ENCODE data around the gene ZNF665.
A peak's percentile ranks its signal among the peaks of the same experiment; 100 is the strongest.
"Not testable (repeated sequence)": the region's sequence is repeated elsewhere in the genome, so short reads cannot be mapped to it uniquely, and the experiment has no call there.

ZNF665 gene

GRCh38 chr19:53192771-53193534 lies at the start of gene ZNF665:
Gene ZNF665 (minus strand): TSS chr19:53193358. CDS start chr19:53182898, 10,460 bp downstream.
- no peak for FAIRE-seq

GRCh38 chr19:53237114-53237777 lies 44.1 kb upstream of the ZNF665 start:
- FAIRE-seq (no peak), DNase-seq (ENCODE audit: insufficient read length, low spot score) (no peak)

More at GRCh38 chr19:53192771-53193534, at the start of gene ZNF665:
- peak; percentile 47 for DNase-seq (ENCODE audit: insufficient read length, low spot score)

GRCh38 chr19:53224606-53225005 lies 31.4 kb upstream of the ZNF665 start:
- no peak for DNase-seq (ENCODE audit: insufficient read length, low spot score)
- FAIRE-seq, result no peak

GRCh38 chr19:53222716-53223115 lies 29.6 kb upstream of the ZNF665 start:
- FAIRE-seq; DNase-seq (ENCODE audit: insufficient read length, low spot score): not testable (repeated sequence)

- DNase-seq (ENCODE audit: insufficient read length, low spot score), result no peak
- no peak for FAIRE-seq
Observed at GRCh38 chr19:53212703-53213320, 19.7 kb upstream of the ZNF665 start.

GRCh38 chr19:53211554-53211953 lies 18.4 kb upstream of the ZNF665 start:
- FAIRE-seq; DNase-seq (ENCODE audit: insufficient read length, low spot score): not testable (repeated sequence)

GRCh38 chr19:53196777-53197396 lies 3.7 kb upstream of the ZNF665 start:
- DNase-seq (ENCODE audit: insufficient read length, low spot score) (peak; percentile 76), FAIRE-seq (no peak)

- FAIRE-seq, result no peak
- DNase-seq (ENCODE audit: insufficient read length, low spot score), result peak; percentile 26
Observed at GRCh38 chr19:53195265-53195903, 2.2 kb upstream of the ZNF665 start.

- peak; percentile 59 for FAIRE-seq
Observed at GRCh38 chr19:53193535-53194222, 521 bp upstream of the ZNF665 start.

GRCh38 chr19:53190253-53190652 lies 2.9 kb downstream of the ZNF665 start:
- FAIRE-seq (no peak), DNase-seq (ENCODE audit: insufficient read length, low spot score) (no peak)

More at GRCh38 chr19:53193535-53194222, 521 bp upstream of the ZNF665 start:
- no peak for DNase-seq (ENCODE audit: insufficient read length, low spot score)

- not testable (repeated sequence) for FAIRE-seq; DNase-seq (ENCODE audit: insufficient read length, low spot score)
Observed at GRCh38 chr19:53189691-53190198, 3.4 kb downstream of the ZNF665 start.

GRCh38 chr19:53185155-53185882 lies 7.8 kb downstream of the ZNF665 start:
- not testable (repeated sequence) for FAIRE-seq; DNase-seq (ENCODE audit: insufficient read length, low spot score)

- FAIRE-seq, result no peak
- DNase-seq (ENCODE audit: insufficient read length, low spot score), result no peak
Observed at GRCh38 chr19:53183146-53183764, 9.9 kb downstream of the ZNF665 start.

- DNase-seq (ENCODE audit: insufficient read length, low spot score), result no peak
- no peak for FAIRE-seq
Observed at GRCh38 chr19:53182202-53182601, 11.0 kb downstream of the ZNF665 start.

GRCh38 chr19:53177986-53178385 lies 15.2 kb downstream of the ZNF665 start:
- FAIRE-seq (no peak), DNase-seq (ENCODE audit: insufficient read length, low spot score) (no peak)

- DNase-seq (ENCODE audit: insufficient read length, low spot score), result no peak
- FAIRE-seq, result no peak
Observed at GRCh38 chr19:53172889-53173288, 20.3 kb downstream of the ZNF665 start.

GRCh38 chr19:53165691-53166091 lies 27.5 kb downstream of the ZNF665 start:
- FAIRE-seq (no peak), DNase-seq (ENCODE audit: insufficient read length, low spot score) (no peak)

- FAIRE-seq (no peak), DNase-seq (ENCODE audit: insufficient read length, low spot score) (no peak)
Observed at GRCh38 chr19:53161123-53161522, 32.0 kb downstream of the ZNF665 start.

- no peak for FAIRE-seq
- no peak for DNase-seq (ENCODE audit: insufficient read length, low spot score)
Observed at GRCh38 chr19:53160350-53160749, 32.8 kb downstream of the ZNF665 start.
